ENCODE measurements around the gene HBA2. TPM values are rescaled to one million over a fixed set of nuclear protein-coding genes. Genes with fewer than 3 reads are reported as not detected.
"Not testable (repeated sequence)": the region's sequence is repeated elsewhere in the genome, so short reads cannot be mapped to it uniquely, and the experiment has no call there.

The HBA2 gene
- 1,000 to 10,000 TPM in 3 of 4 donors, 100 to 1,000 TPM in 1; 794 to 1,266 (median 1,092) TPM for polyA plus RNA-seq (ENCODE audit: insufficient read length in 4 of 4)

GRCh38 chr16:172374-172941, at the start of gene HBA2:
Gene HBA2, plus strand, starts transcription at chr16:172876. Its CDS starts 37 bp downstream, at chr16:172913.
- not testable (repeated sequence) for DNase-seq (ENCODE audit: low read depth in 4 of 4, low spot score in 3 of 4)

GRCh38 chr16:123558-124350, 48.9 kb upstream of the HBA2 start:
- not testable (repeated sequence) for DNase-seq (ENCODE audit: low read depth in 4 of 4, low spot score in 3 of 4)

GRCh38 chr16:125011-125410, 47.7 kb upstream of the HBA2 start:
- DNase-seq (ENCODE audit: low read depth in 4 of 4, low spot score in 3 of 4) = no peak

- DNase-seq (ENCODE audit: low read depth in 4 of 4, low spot score in 3 of 4) = no peak
These were observed 43.6 kb upstream of the HBA2 start for GRCh38 chr16:129075-129474.

- no peak for DNase-seq (ENCODE audit: low read depth in 4 of 4, low spot score in 3 of 4)
These were observed 42.0 kb upstream of the HBA2 start for GRCh38 chr16:130533-131173.

GRCh38 chr16:132120-132519, 40.6 kb upstream of the HBA2 start:
- DNase-seq (ENCODE audit: low read depth in 4 of 4, low spot score in 3 of 4) = no peak

- DNase-seq (ENCODE audit: low read depth in 4 of 4, low spot score in 3 of 4) = no peak
These were observed 39.0 kb upstream of the HBA2 start for GRCh38 chr16:133716-134115.

- DNase-seq (ENCODE audit: low read depth in 4 of 4, low spot score in 3 of 4) = no peak
These were observed 34.6 kb upstream of the HBA2 start for GRCh38 chr16:138049-138417.

GRCh38 chr16:140175-140857, 32.4 kb upstream of the HBA2 start:
- DNase-seq (ENCODE audit: low read depth in 4 of 4, low spot score in 3 of 4) = no peak

GRCh38 chr16:142405-142967, 30.2 kb upstream of the HBA2 start:
- DNase-seq (ENCODE audit: low read depth in 4 of 4, low spot score in 3 of 4) = no peak

GRCh38 chr16:143047-143446, 29.6 kb upstream of the HBA2 start:
- DNase-seq (ENCODE audit: low read depth in 4 of 4, low spot score in 3 of 4) = no peak

- no peak for DNase-seq (ENCODE audit: low read depth in 4 of 4, low spot score in 3 of 4)
These were observed 29.2 kb upstream of the HBA2 start for GRCh38 chr16:143456-143855.

- DNase-seq (ENCODE audit: low read depth in 4 of 4, low spot score in 3 of 4) = no peak
These were observed 27.9 kb upstream of the HBA2 start for GRCh38 chr16:144797-145252.

- no peak for DNase-seq (ENCODE audit: low read depth in 4 of 4, low spot score in 3 of 4)
These were observed 26.0 kb upstream of the HBA2 start for GRCh38 chr16:146646-147045.

- DNase-seq (ENCODE audit: low read depth in 4 of 4, low spot score in 3 of 4) = no peak
These were observed 23.5 kb upstream of the HBA2 start for GRCh38 chr16:149024-149660.

- DNase-seq (ENCODE audit: low read depth in 4 of 4, low spot score in 3 of 4) = no peak
These were observed 20.2 kb upstream of the HBA2 start, which contains the start of gene HBZ for GRCh38 chr16:152141-153128. Gene HBZ, plus strand, starts transcription at chr16:152644. Its CDS starts 266 bp downstream, at chr16:152910.

GRCh38 chr16:153129-153521, 19.6 kb upstream of the HBA2 start:
- DNase-seq (ENCODE audit: low read depth in 4 of 4, low spot score in 3 of 4) = not testable (repeated sequence)

- DNase-seq (ENCODE audit: low read depth in 4 of 4, low spot score in 3 of 4) = not testable (repeated sequence)
These were observed 19.0 kb upstream of the HBA2 start for GRCh38 chr16:153550-154216.

All from right renal pelvis (tissue), 4 donors.